Natural killer cell treated with Interleukin-12 subunit alpha and Interleukin-12 subunit beta and Interleukin-15 and Interleukin-18, amount 100 ng/mL, for 72 hours (primary cell): ENCODE measurements around the gene BCL2L11. TPM values are rescaled to one million over a fixed set of nuclear protein-coding genes. Genes with fewer than 3 reads are reported as not detected.

Experiments
- ATAC-seq, 2 donors: fragments of 150-1000 bp; cut with Tn5 transposase in 1 of 2; sonication (Bioruptor Pico), chemical (Tn5 transposase) in 1 of 2; 2 replicates each; pipeline ENCODE4 v1.10.0; 2021
- DNase-seq: peaks from one replicate; pipeline ENCODE4 v3.0.0; 2022; ENCODE audit warnings: low spot score
- H3K27ac Mint-ChIP-seq, 2 donors: 1 replicate in 1 of 2; 2 replicates in 1 of 2; pipeline ENCODE4 v1.8.0; 2022; ENCODE audit warnings: mixed read lengths in 2 of 2, mild to moderate bottlenecking in 1 of 2, moderate library complexity in 1 of 2
- H3K27me3 Mint-ChIP-seq, 2 donors: 1 replicate in 1 of 2; 2 replicates in 1 of 2; pipeline ENCODE4 v1.8.0; 2022; ENCODE audit warnings: mixed read lengths in 2 of 2
- H3K36me3 Mint-ChIP-seq: one replicate; pipeline ENCODE4 v1.8.0; 2022; ENCODE audit warnings: mixed read lengths
- H3K4me1 Mint-ChIP-seq, 2 donors: 1 replicate in 1 of 2; 2 replicates in 1 of 2; pipeline ENCODE4 v1.8.0; 2022; ENCODE audit warnings: low read depth in 2 of 2, mixed read lengths in 2 of 2, mild to moderate bottlenecking in 1 of 2
- H3K4me3 Mint-ChIP-seq: one replicate; pipeline ENCODE4 v1.8.0; 2022; ENCODE audit warnings: mixed read lengths
- H3K9me3 Mint-ChIP-seq: 2 replicates; pipeline ENCODE4 v1.8.0; 2022; ENCODE audit warnings: mixed read lengths
- total RNA-seq, 2 donors: library from RNA; stranded (reverse); gene quantifications; one replicate each; pipeline ENCODE4 v1.2.3, GENCODE V29; 2022

The BCL2L11 gene
- total RNA-seq, 2 donors from 2014 or later, result 19.2 to 26.6 TPM

DNA sequence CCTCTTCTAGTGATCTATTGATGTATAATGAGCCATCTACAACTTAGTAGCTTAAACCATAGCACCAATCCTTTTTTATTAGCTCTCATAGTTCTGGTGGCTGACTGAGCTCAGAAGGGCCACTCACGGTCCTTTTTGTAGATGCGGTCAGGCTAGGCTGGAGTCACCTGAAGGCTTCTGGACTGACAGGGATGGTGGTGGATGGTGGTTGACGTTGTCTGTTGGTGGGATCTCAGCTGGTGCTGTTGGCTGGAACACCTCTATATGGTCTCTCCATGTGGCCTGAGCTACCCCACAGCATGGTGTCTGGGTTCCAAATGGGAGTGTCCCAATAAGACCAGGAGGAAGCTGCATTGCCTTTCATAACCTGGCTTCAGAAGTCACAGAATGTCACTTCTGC lies 68.0 kb downstream of the BCL2L11 start:
- ATAC-seq (no peak), DNase-seq (no peak)
- Mint-ChIP-seq H3K27ac (no peak overlapping the region), H3K27me3 (peaks cover 0 to 5% of the 10 kb centered on the region in 2 donors), H3K36me3 (no peaks in the 10 kb centered on the region), H3K9me3 (no peaks in the 10 kb centered on the region), H3K4me3 (no peak overlapping the region), H3K4me1 (peaks cover 6 to 7% of the 10 kb centered on the region in 2 donors)

- H3K4me1 Mint-ChIP-seq, result peaks cover 7% of the 10 kb centered on the region in 2 donors
- peaks cover 0 to 6% of the 10 kb centered on the region in 2 donors for H3K27me3 Mint-ChIP-seq
- no peaks in the 10 kb centered on the region for H3K36me3 Mint-ChIP-seq
- DNase-seq, result no peak
- no peak for ATAC-seq
- H3K27ac Mint-ChIP-seq, result peak overlapping the region in 1 of 2 donors; percentile 17
- no peaks in the 10 kb centered on the region for H3K9me3 Mint-ChIP-seq
- H3K4me3 Mint-ChIP-seq, result no peak overlapping the region
These were observed 68.4 kb downstream of the BCL2L11 start for GRCh38 chr2:111189106-111189505.

DNA sequence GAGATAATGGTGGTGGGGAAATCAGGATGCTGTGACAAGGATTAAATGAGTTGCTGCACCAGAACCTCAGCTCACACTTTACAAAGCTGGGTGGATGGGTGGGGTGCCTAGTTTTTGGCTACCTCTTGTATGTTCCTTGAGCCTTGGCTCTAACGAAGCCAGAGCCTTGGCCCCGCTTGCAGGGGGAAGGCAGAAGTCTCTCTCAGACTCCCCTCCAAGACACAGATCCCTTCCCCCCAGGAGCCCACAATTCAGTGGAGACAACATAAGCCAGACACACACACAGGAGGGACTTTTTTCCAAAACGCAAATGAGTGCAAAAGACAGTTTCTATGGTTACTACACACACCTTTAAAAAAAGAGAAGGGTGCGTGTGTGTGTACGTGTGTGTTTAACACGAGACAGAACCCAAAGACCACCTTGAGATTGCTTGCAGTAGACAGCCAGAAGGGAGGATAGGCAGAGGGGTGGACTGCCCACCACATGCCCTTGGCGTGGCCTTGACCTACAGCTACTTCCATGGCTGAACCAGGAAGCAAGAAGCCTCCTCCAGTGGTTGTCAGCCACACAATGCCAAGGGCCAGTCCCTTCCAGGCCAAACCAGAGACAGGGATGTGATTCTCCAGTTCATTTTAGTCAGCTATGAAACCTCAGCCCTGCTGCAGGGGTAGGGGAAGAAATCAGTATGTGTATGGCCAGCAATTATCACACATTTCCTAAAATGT lies 70.3 kb downstream of the BCL2L11 start:
- no peak overlapping the region for H3K4me3 Mint-ChIP-seq
- H3K27me3 Mint-ChIP-seq, result peaks cover 0 to 10% of the 10 kb centered on the region in 2 donors
- no peaks in the 10 kb centered on the region for H3K9me3 Mint-ChIP-seq
- peaks cover 20 to 23% of the 10 kb centered on the region in 2 donors for H3K4me1 Mint-ChIP-seq
- H3K36me3 Mint-ChIP-seq, result no peaks in the 10 kb centered on the region
- no peak overlapping the region for H3K27ac Mint-ChIP-seq
- ATAC-seq, result no peak
- DNase-seq, result no peak

- H3K4me3 Mint-ChIP-seq, result no peak overlapping the region
- DNase-seq (no peak), ATAC-seq (no peak)
- H3K4me1 Mint-ChIP-seq, result peaks cover 29 to 30% of the 10 kb centered on the region in 2 donors
- no peaks in the 10 kb centered on the region for H3K9me3 Mint-ChIP-seq
- no peak overlapping the region for H3K27ac Mint-ChIP-seq
- peaks cover 0 to 10% of the 10 kb centered on the region in 2 donors for H3K27me3 Mint-ChIP-seq
- H3K36me3 Mint-ChIP-seq, result no peaks in the 10 kb centered on the region
These were observed 71.2 kb downstream of the BCL2L11 start for GRCh38 chr2:111191877-111192276.

- Mint-ChIP-seq H3K27me3 (peaks cover 0 to 10% of the 10 kb centered on the region in 2 donors), H3K4me1 (peaks cover 32% of the 10 kb centered on the region in 2 donors), H3K9me3 (no peaks in the 10 kb centered on the region), H3K36me3 (no peaks in the 10 kb centered on the region), H3K4me3 (no peak overlapping the region), H3K27ac (no peak overlapping the region)
- DNase-seq (no peak), ATAC-seq (no peak)
These were observed 72.2 kb downstream of the BCL2L11 start for GRCh38 chr2:111192776-111193368.

- Mint-ChIP-seq H3K4me1 (peaks cover 32% of the 10 kb centered on the region in 2 donors), H3K9me3 (no peaks in the 10 kb centered on the region), H3K27ac (no peak overlapping the region), H3K36me3 (no peaks in the 10 kb centered on the region), H3K4me3 (no peak overlapping the region), H3K27me3 (peaks cover 7 to 15% of the 10 kb centered on the region in 2 donors)
- DNase-seq (no peak), ATAC-seq (peak; percentile 55 to 76)
These were observed 74.3 kb downstream of the BCL2L11 start for GRCh38 chr2:111194835-111195621.

GRCh38 chr2:111196435-111196834 lies 75.7 kb downstream of the BCL2L11 start:
- H3K4me3 Mint-ChIP-seq, result peak overlapping the region; percentile 15

GRCh38 chr2:111198701-111199100 lies 78.0 kb downstream of the BCL2L11 start:
- no peak for DNase-seq
- no peak overlapping the region for H3K27ac Mint-ChIP-seq
- no peak for ATAC-seq
- H3K27me3 Mint-ChIP-seq, result peaks cover 7 to 16% of the 10 kb centered on the region in 2 donors
- peaks cover 31 to 33% of the 10 kb centered on the region in 2 donors for H3K4me1 Mint-ChIP-seq
- no peaks in the 10 kb centered on the region for H3K9me3 Mint-ChIP-seq
- no peak overlapping the region for H3K4me3 Mint-ChIP-seq
- no peaks in the 10 kb centered on the region for H3K36me3 Mint-ChIP-seq

More at GRCh38 chr2:111196435-111196834, 75.7 kb downstream of the BCL2L11 start:
- Mint-ChIP-seq H3K27ac (no peak overlapping the region), H3K4me1 (peaks cover 37 to 39% of the 10 kb centered on the region in 2 donors), H3K27me3 (peaks cover 7 to 19% of the 10 kb centered on the region in 2 donors), H3K9me3 (no peaks in the 10 kb centered on the region), H3K36me3 (no peaks in the 10 kb centered on the region)
- DNase-seq (no peak), ATAC-seq (no peak)

GRCh38 chr2:111199840-111200239 lies 79.1 kb downstream of the BCL2L11 start:
- H3K4me1 Mint-ChIP-seq, result peaks cover 30 to 31% of the 10 kb centered on the region in 2 donors

GRCh38 chr2:111200333-111200881 lies 79.7 kb downstream of the BCL2L11 start:
- H3K27ac Mint-ChIP-seq, result peak overlapping the region; percentile 19 to 76
- ATAC-seq, result no peak

More at GRCh38 chr2:111199840-111200239, 79.1 kb downstream of the BCL2L11 start:
- ATAC-seq (no peak), DNase-seq (no peak)
- no peaks in the 10 kb centered on the region for H3K9me3 Mint-ChIP-seq
- H3K27me3 Mint-ChIP-seq, result peaks cover 7 to 16% of the 10 kb centered on the region in 2 donors
- no peaks in the 10 kb centered on the region for H3K36me3 Mint-ChIP-seq
- H3K4me3 Mint-ChIP-seq, result no peak overlapping the region
- H3K27ac Mint-ChIP-seq, result no peak overlapping the region

DNA sequence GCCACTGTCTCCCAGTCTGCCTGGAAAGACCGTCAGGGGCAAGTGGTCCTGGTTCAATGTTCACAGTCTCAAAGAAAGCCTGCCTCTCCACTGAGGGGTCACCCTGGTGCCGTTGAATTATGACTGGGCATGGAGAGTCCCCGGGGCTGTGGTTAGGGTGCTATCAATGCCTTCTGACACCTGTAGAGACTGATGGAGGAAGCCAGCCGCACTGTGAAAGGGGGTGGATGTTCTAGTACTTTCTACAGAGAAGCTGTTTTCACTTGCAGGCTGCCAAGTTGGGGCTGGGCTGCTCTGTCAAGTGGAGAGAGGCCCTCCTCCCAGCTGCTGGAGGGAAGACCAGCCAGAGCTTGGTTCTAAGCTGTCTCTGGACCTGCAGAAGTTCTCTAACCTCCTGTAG lies 80.5 kb downstream of the BCL2L11 start:
- Mint-ChIP-seq H3K27me3 (peaks cover 7 to 12% of the 10 kb centered on the region in 2 donors), H3K27ac (peak overlapping the region; percentile 19 to 76), H3K36me3 (no peaks in the 10 kb centered on the region), H3K4me1 (peaks cover 17 to 18% of the 10 kb centered on the region in 2 donors), H3K4me3 (no peak overlapping the region), H3K9me3 (no peaks in the 10 kb centered on the region)
- ATAC-seq, result peak; percentile 88 to 89
- no peak for DNase-seq

More at GRCh38 chr2:111200333-111200881, 79.7 kb downstream of the BCL2L11 start:
- Mint-ChIP-seq H3K4me3 (no peak overlapping the region), H3K36me3 (no peaks in the 10 kb centered on the region), H3K27me3 (peaks cover 7 to 16% of the 10 kb centered on the region in 2 donors), H3K4me1 (peaks cover 25% of the 10 kb centered on the region in 2 donors), H3K9me3 (no peaks in the 10 kb centered on the region)
- no peak for DNase-seq

DNA sequence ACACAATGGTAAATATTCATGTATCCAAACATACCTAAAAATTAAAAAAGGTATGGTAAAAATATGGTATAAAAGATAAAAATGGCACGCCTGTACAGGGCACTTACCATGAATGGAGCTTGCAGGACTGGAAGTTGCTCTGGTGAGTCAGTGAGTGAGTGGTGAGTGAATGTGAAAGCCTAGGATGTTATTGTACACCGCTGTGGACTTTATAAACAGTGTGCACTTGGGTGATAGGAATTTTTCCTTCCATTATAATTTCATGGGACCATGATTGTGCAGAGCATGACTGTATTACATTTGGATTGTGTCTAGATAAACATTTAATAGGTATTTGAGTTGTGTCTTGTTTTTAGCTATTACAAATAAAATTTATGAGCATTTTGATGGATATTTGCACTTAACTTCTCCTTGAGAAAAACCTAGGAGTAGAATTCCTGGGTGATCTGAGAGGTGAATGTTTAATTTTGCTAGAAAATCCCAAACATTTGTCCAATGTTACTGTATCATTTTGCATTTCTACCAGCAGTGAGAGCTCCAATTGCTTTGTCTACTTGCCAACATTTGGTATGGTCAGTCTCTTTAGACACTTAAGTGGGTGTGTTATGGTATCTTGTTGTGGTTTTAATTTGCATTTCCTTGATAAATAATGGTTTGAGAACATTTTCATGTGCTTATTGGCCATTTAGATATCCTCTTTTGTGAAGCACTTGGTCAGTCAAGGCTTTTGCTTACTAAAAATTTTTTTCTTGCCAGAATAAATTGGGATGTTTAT lies 81.7 kb downstream of the BCL2L11 start:
- Mint-ChIP-seq H3K9me3 (peaks cover under 1% of the 10 kb centered on the region), H3K36me3 (peaks cover 3% of the 10 kb centered on the region), H3K27me3 (peaks cover 7 to 9% of the 10 kb centered on the region in 2 donors), H3K4me3 (no peak overlapping the region), H3K4me1 (peaks cover 9 to 13% of the 10 kb centered on the region in 2 donors), H3K27ac (no peak overlapping the region)
- no peak for DNase-seq
- ATAC-seq, result no peak

- Mint-ChIP-seq H3K4me1 (peaks cover 28 to 32% of the 10 kb centered on the region in 2 donors), H3K27me3 (peaks cover under 1 to 3% of the 10 kb centered on the region in 2 donors), H3K9me3 (peaks cover 2% of the 10 kb centered on the region), H3K36me3 (peaks cover 9% of the 10 kb centered on the region), H3K27ac (no peak overlapping the region), H3K4me3 (no peak overlapping the region)
- DNase-seq, result no peak
- ATAC-seq, result no peak
These were observed 84.0 kb downstream of the BCL2L11 start for GRCh38 chr2:111204706-111205105.
